Measurements from ENCODE around the gene CSTF3.

CSTF3 gene

DNA sequence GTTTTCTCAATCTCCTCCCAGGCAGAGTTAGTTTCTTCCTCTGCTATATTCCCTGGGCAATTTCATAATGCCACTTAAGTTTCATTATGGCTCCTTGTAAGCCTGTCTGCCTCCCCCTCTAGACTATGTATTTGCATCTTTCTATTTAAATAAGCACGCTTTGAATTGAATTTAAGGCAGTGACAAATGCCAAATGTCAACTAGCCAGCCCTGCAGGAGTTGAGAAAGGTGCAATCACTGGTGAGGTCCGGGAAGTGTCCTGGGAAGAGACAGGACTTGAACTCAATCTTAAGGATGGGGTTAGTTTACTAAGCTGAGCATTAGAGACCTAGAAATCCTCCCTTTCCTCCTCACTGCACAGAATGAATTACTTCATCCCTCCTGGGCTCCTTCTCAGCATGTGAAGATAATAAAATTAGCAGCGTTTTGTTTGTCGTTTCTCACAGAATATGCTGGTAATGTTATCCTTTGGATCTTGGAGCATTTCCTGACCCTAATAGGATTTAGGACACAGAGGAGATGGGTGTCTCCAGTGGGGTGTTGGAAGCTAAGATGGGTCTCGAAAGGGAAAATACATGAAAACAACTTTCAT is 120.3 kb downstream of the CSTF3 start:
- DNase-seq (ENCODE audit: low read depth): no peak

DNA sequence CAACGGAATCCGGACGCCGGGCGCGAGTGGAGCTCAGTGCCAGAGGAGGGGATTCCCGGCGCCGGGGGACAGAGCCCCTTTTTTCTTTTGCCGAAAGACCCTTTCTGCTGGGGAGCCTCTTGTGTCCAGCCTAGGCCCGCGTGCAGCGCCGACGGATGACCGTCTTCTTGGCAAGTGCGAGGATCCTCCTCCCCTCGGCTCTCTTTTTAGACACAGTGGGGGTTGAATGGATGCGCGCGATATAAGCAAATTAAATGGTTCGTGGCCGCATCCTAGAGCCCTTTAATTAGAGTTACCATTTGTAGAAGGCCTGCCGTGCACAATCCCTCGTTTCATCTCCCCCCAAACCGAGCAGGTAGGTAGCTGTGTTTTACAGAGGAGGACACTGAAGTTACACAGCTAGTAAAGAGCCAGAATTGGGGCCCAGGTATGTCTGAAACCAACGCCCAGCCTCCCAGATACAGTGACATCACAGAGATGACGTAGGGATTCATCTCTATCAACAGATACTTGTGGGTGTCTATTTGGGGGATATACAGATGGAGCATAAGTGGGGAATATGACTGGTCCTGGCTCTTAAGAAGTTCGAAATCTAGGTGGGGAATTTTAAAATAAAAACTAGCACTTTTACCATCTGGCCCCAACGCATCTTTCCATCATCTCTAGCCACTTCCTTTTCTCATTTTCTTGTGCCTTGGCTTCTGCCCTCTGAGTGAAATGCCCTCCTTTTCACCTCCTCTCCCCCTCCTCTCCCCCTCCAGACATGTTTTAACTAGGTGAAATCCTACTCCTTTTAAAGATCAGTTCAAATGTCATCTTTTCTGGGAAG is 121.0 kb downstream of the CSTF3 start:
- no peak for DNase-seq (ENCODE audit: low read depth)

DNA sequence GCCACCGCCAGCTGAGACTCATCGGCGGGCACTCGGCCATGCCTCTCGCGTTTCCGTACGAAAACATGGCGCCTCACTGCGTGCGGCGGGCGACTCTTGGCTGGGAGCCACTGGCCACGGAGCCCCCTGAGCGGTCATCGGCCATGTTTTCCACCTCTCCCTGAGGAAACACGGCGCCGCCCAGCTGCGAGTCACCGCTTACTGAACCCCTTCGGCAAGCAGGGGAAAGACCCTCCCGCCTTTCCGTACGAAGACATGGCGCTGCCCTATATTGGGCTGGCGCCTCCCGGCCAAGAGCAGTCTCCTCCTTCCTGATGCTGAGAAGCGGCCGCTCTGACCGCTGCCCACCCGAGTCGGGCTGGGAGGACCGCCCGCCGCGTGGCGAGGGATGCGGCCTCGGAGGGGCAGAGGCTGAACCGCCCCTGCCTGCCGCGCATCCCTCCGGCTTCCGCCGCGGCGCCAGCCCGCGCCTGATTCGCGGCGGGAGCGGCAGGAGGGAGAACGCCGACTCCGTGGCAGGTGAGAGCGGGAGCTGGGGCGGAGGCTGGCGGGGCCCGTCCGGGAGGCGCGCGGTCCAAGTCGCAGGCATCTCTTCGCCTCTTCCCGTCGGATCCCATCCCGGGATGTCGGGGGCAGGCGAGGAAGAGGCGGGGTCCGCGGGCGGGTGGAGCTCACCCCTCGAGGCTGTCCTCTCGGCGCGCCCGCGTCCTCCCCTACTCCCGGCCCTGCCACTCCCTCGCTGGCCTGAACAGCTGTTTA is 121.8 kb downstream of the CSTF3 start, which contains the start of gene TCP11L1:
Gene TCP11L1, plus strand, starts transcription at position 299 of the 759 bp plus-strand sequence. CDS start 4,202 bp downstream, outside the sequence.
- DNase-seq (ENCODE audit: low read depth): peak; percentile 46

DNA sequence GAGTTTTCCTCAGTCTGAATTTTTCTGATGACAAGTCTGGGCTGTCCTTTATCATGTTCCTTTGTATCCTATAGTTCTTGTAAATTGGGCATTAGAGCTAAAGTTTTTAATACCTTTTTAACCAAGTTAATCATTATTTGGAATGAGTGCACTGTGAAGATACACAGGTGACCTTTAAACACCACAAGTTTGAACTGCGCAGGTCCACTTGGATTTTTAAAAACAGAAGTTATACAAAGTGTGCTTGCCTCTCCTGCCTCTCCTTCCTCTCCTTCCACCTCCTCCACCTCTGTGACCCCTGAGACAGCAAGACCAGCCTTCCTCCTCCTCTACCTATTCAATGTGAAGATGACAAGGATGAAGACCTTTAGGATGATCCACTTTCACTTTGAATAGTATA is 126.3 kb downstream of the CSTF3 start:
- DNase-seq (ENCODE audit: low read depth): no peak
